HEK293T (cell line): ENCODE data around the gene FXYD4.

Experiments
- BHLHE40 ChIP-seq: fragments of 450-650 bp; IDR thresholded peaks from 2 replicates; pipeline ENCODE4 v1.6.1; 2016; ENCODE audit warnings: mild to moderate bottlenecking, moderate library complexity, borderline replicate concordance
- PKNOX1 ChIP-seq: fragments of 450-650 bp; IDR thresholded peaks from 2 replicates; pipeline ENCODE4 v1.6.1; 2016

GRCh38 chr10:43323245-43323644, 48.2 kb upstream of the FXYD4 start:
- TF ChIP-seq PKNOX1 (no peak), BHLHE40 (no peak)
